ENCODE measurements around the gene MEGF11. TPM values are rescaled to one million over a fixed set of nuclear protein-coding genes. Genes with fewer than 3 reads are reported as not detected.

The MEGF11 gene
- total RNA-seq, 3 donors from 2014 or later, result not detected

DNA sequence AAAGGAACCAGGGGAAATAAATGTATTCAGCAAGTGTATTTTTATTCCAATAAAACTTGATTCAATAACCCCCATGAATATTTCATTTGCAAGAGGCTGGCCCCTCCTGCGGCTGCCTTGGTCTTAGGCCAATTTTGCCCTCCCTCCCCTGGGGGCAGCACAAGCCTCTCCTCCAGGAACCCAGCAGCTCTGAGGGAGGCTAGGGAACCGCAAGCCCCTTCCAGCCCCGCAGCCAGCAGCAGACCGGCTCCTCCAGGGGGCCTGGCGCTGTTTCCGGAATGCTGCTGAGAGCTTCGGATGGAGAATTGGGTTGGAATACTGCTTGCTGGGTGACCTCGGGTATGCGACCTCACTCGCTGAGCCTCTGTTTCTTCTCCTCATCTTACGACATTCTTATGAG is 234.2 kb downstream of the MEGF11 start:
- intact Hi-C loops (cut with DNase I; ENCODE audit: low total_unique reads), result no loop called here
- TF ChIP-seq POLR2AphosphoS5 (IDR thresholded peaks at IDR 0.05) (no peak), POLR2A (IDR thresholded peaks at IDR 0.05) (no peak)
- TF ChIP-seq, protein P1, sequence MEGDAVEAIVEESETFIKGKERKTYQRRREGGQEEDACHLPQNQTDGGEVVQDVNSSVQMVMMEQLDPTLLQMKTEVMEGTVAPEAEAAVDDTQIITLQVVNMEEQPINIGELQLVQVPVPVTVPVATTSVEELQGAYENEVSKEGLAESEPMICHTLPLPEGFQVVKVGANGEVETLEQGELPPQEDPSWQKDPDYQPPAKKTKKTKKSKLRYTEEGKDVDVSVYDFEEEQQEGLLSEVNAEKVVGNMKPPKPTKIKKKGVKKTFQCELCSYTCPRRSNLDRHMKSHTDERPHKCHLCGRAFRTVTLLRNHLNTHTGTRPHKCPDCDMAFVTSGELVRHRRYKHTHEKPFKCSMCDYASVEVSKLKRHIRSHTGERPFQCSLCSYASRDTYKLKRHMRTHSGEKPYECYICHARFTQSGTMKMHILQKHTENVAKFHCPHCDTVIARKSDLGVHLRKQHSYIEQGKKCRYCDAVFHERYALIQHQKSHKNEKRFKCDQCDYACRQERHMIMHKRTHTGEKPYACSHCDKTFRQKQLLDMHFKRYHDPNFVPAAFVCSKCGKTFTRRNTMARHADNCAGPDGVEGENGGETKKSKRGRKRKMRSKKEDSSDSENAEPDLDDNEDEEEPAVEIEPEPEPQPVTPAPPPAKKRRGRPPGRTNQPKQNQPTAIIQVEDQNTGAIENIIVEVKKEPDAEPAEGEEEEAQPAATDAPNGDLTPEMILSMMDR (IDR thresholded peaks at IDR 0.05), result no peak
- no peaks in the 10 kb centered on the region for H3K4me1 ChIP-seq
- DNase-seq (ENCODE audit: low spot score in 2 of 2), result no peak
- no peak overlapping the region for H3K4me3 ChIP-seq
- no peaks in the 10 kb centered on the region for H3K36me3 ChIP-seq
- H3K27ac ChIP-seq, result no peak overlapping the region
- no peaks in the 10 kb centered on the region for H3K27me3 ChIP-seq
- H3K9me3 ChIP-seq, result peaks cover 0 to 3% of the 10 kb centered on the region in 2 donors

DNA sequence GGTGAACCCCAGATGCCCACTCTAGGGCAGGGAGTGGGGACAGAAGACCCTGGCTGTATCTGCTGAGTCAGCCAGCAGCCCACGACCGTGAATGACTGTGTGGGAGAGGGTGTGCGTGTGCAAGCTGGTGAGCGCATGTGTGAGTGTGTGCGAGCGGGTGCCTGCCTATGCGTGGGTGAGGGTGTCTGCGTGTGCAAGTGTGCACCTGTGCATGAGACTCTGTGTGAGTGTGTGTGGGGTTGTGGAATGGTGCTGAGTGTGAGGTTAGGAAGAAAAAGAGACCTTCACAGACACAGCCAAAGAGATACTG is 235.1 kb downstream of the MEGF11 start:
- H3K36me3 ChIP-seq, result no peaks in the 10 kb centered on the region
- TF ChIP-seq POLR2AphosphoS5 (IDR thresholded peaks at IDR 0.05) (no peak), POLR2A (IDR thresholded peaks at IDR 0.05) (no peak)
- TF ChIP-seq, protein P1 (IDR thresholded peaks at IDR 0.05), result no peak
- intact Hi-C loops (cut with DNase I; ENCODE audit: low total_unique reads), result no loop called here

DNA sequence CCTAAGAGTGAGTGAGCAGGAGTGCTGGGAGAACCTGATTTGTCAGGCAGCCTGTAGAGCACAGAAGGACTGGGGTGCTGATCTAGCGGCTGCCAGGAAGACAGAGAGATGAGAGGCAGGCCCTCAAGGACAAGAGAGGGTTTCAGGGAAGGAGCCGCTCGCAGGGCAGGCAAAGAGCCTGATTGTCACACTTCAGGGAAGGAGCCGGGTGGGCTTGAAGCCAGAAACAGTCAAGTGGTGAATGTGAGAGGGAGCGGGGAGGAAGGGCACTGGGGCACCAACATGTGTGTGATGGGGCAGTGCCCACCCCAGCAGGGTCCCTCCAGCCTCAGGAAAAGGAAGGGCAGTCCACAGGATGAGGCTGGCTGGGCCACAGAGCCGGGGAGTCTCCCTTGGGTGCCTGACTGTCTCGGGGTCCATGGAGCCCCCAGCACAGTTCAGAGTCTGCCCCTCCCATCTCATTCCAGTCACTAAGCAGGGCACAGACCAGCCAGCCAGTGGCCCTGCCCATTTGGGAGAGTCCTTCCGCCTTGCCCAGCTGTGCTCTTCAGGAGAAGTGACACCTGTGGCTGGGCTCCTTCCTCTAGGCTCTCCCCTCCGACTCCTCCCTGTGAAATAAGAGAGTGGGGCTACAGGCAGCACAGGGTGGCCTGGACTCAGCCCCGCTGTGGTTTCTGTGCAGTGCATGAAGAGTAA is 235.6 kb downstream of the MEGF11 start:
- intact Hi-C loops (cut with DNase I; ENCODE audit: low total_unique reads), result no loop called here
- no peaks in the 10 kb centered on the region for H3K36me3 ChIP-seq
- H3K4me3 ChIP-seq, result no peak overlapping the region
- TF ChIP-seq, protein P1 (IDR thresholded peaks at IDR 0.05), result no peak
- DNase-seq (ENCODE audit: low spot score in 2 of 2), result no peak
- H3K4me1 ChIP-seq, result no peaks in the 10 kb centered on the region
- H3K27me3 ChIP-seq, result no peaks in the 10 kb centered on the region
- peaks cover 0 to 3% of the 10 kb centered on the region in 2 donors for H3K9me3 ChIP-seq
- H3K27ac ChIP-seq, result no peak overlapping the region

More for the DNA sequence above, 235.1 kb downstream of the MEGF11 start:
- Histone ChIP-seq H3K27ac (no peak overlapping the region), H3K4me1 (no peaks in the 10 kb centered on the region), H3K9me3 (peaks cover 0 to 3% of the 10 kb centered on the region in 2 donors), H3K4me3 (no peak overlapping the region), H3K27me3 (no peaks in the 10 kb centered on the region)
- no peak for DNase-seq (ENCODE audit: low spot score in 2 of 2)

DNA sequence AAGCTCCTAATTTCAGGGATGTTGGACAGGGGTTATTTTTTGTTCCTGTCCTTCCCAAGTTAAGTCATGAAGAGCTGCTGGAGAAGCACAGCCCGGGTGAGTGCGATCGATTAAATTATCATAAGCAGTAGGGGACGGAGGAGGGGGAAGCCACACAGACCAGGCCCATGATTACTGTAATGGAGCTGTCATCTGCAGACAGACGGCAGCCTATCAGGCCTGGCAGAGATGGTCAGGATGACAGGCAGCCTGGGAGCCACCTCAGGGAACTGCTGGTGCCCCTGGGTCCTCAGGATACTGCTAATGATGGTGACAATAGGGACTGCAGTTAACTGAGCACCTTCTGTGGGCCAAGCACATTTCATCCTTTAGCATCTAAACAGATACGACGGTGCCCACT is 236.6 kb downstream of the MEGF11 start:
- Histone ChIP-seq H3K4me3 (no peak overlapping the region), H3K27ac (no peak overlapping the region), H3K36me3 (no peaks in the 10 kb centered on the region), H3K9me3 (peaks cover 0 to 3% of the 10 kb centered on the region in 2 donors), H3K4me1 (no peaks in the 10 kb centered on the region), H3K27me3 (no peaks in the 10 kb centered on the region)
- TF ChIP-seq, protein P1 (IDR thresholded peaks at IDR 0.05), result no peak
- TF ChIP-seq POLR2AphosphoS5 (IDR thresholded peaks at IDR 0.05) (no peak), POLR2A (IDR thresholded peaks at IDR 0.05) (no peak)
- DNase-seq (ENCODE audit: low spot score in 2 of 2), result no peak
- intact Hi-C loops (cut with DNase I; ENCODE audit: low total_unique reads), result no loop called here

DNA sequence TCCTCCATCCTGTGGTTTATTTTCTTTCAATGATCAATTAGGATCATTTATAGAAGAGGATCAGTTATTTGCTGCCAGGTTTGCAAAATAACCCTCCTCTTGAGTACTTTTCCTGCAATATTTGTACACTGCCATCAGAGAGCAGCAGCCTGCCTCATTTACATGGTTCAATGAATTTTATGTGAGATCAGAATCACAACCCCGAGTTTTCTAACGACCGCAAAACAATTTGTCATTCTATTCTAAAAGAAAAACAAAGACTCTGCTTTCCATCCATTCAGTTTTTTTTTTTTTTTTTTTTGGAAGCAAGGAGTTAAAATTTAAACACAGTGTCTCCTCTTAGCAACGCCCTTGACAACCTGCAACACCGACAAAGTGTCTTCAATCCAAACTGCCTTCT is 237.4 kb downstream of the MEGF11 start:
- Histone ChIP-seq H3K4me1 (no peaks in the 10 kb centered on the region), H3K27ac (no peak overlapping the region), H3K9me3 (peaks cover 0 to 3% of the 10 kb centered on the region in 2 donors), H3K27me3 (no peaks in the 10 kb centered on the region), H3K4me3 (no peak overlapping the region), H3K36me3 (no peaks in the 10 kb centered on the region)
- no peak for TF ChIP-seq POLR2AphosphoS5 (IDR thresholded peaks at IDR 0.05)
- TF ChIP-seq, protein P1 (IDR thresholded peaks at IDR 0.05), result no peak
- TF ChIP-seq POLR2A (IDR thresholded peaks at IDR 0.05), result no peak
- DNase-seq (ENCODE audit: low spot score in 2 of 2), result no peak
- intact Hi-C loops (cut with DNase I; ENCODE audit: low total_unique reads), result no loop called here

Data from breast epithelium (tissue), 4 donors.